ENCODE results near the gene CTSH.

- TF ChIP-seq CTCF (IDR thresholded peaks at IDR 0.05) = no peak
- no peak for TF ChIP-seq TCF7L2 (IDR thresholded peaks at IDR 0.05; ENCODE audit: low read depth, low read length)
These were observed 27.0 kb downstream of the CTSH start for GRCh38 chr15:78917888-78918287.

Measured in Panc1 (cell line).